Mucosa of rectum (tissue), 2 donors: ENCODE data around the gene IL18R1.

ENCODE experiments used
- H3K27ac ChIP-seq, 2 donors: one replicate each; pipeline ENCODE4 v1.7.0; 2013; ENCODE audit warnings: inconsistent platforms in 2 of 2, low read depth in 2 of 2, low read length in 2 of 2
- H3K27me3 ChIP-seq, 2 donors: one replicate each; pipeline ENCODE4 v1.7.0; 2013; ENCODE audit warnings: low read length in 2 of 2; ENCODE audit not compliant: control insufficient read depth in 2 of 2, insufficient read depth in 2 of 2
- H3K36me3 ChIP-seq, 2 donors: one replicate each; pipeline ENCODE4 v1.7.0; 2013; ENCODE audit warnings: low read length in 2 of 2; ENCODE audit not compliant: control insufficient read depth in 2 of 2, insufficient read depth in 2 of 2
- H3K4me1 ChIP-seq, 2 donors: one replicate each; pipeline ENCODE4 v1.7.0; 2013; ENCODE audit warnings: low read length in 2 of 2, mild to moderate bottlenecking in 1 of 2; ENCODE audit not compliant: control insufficient read depth in 2 of 2, insufficient read depth in 2 of 2
- H3K4me3 ChIP-seq, 2 donors: one replicate each; pipeline ENCODE4 v1.7.0; 2013; ENCODE audit warnings: low read length in 2 of 2
- H3K9ac ChIP-seq, 2 donors: one replicate each; pipeline ENCODE4 v1.7.0; 2013; ENCODE audit warnings: low read length in 2 of 2, low read depth in 1 of 2, mild to moderate bottlenecking in 1 of 2
- H3K9me3 ChIP-seq, 2 donors: one replicate each; pipeline ENCODE4 v1.7.0; 2013; ENCODE audit warnings: low read length in 2 of 2; ENCODE audit not compliant: control insufficient read depth in 2 of 2
- donor health status: healthy.
- donor health status: Normal muscosa, but diverticular disease.

Gene IL18R1

DNA sequence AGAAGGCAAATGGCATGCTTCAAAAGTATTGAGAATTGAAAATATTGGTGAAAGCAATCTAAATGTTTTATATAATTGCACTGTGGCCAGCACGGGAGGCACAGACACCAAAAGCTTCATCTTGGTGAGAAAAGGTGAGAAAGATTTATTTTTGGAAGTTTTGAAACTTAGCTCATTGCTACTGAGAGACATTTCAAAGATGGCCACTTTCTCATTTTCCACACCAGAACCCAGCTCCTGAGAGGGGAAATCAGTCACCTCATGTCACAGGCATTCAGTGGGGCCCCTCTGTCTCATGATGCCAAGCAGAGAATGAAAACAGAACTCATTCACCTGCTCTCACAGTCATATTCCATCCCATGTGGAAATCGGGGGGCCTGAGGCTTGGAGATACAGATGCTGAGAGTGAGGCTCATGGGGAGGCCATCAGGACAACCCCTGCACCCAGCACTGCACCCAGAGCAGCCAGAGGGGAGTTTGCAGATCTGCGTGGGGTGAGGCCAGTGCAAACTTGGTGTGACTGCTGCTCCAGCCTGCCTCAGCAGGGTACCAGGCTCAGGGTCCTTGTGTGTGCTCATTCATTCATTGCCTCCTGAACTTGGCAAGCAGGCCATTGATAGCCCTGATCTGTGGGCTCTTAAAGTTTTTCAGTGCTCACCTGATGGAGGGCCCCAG is 31.4 kb downstream of the IL18R1 start:
- Histone ChIP-seq H3K27me3 (no peaks in the 10 kb centered on the region), H3K4me1 (no peaks in the 10 kb centered on the region), H3K9me3 (peaks cover 0 to 3% of the 10 kb centered on the region in 2 donors), H3K9ac (no peak overlapping the region), H3K36me3 (no peaks in the 10 kb centered on the region), H3K27ac (no peak overlapping the region), H3K4me3 (no peak overlapping the region)

DNA sequence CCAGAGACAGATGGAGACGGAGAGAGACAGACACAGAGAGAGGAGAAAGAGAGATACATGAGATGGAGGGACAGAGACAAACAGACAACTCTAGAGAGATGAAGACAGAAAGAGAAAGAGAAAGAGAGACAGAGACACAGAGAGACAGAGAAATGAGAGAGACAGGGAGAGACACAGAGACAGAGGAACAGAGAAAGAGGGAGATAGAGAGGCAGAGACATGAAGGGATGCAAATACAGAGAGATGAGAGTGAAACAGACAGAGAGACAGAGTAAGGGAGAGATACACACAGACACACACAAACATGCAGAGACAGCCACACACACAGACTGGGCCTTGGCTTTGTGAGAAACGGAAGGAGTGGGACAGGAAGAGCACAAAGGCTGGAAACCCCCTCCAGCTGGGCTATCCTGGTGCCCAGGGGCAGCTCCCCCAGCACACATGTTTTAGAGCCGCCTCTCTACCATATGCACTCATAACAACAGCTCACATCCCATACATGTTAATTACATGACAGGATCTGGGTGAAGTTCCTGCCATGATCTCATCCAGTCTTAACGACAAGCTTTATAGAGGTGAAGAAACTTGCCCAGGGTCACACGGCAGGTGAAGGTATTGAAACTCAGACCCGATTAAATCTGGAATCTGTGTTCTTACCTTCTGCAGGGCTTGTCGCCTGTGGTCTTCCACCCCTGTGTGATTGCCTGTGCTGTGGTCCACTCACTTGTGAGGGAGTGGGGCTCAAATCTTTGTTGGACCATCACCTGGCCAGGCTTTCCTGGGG is 32.4 kb downstream of the IL18R1 start:
- Histone ChIP-seq H3K9me3 (peaks cover 0 to 3% of the 10 kb centered on the region in 2 donors), H3K27me3 (no peaks in the 10 kb centered on the region), H3K4me3 (no peak overlapping the region), H3K27ac (no peak overlapping the region), H3K36me3 (no peaks in the 10 kb centered on the region), H3K9ac (no peak overlapping the region), H3K4me1 (no peaks in the 10 kb centered on the region)

DNA sequence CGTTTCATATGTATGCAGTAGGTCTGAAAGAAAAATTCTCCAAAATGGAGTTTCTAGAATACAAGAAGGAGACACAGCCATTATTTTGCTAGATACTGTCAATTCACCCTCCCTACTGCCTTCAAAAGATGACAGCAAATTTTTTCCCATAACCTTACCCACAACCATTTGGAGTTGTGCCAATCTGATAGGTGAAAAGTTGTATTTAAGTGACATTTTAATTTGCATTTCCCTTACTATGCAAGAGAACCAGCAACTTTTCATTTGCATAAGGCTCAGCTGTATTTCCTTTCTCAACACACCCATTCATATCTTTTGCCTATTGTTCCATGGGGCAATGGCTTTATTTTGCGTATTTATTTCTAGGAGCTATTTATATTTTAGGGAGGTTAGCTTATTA is 36.0 kb downstream of the IL18R1 start:
- Histone ChIP-seq H3K27me3 (no peaks in the 10 kb centered on the region), H3K4me3 (no peak overlapping the region), H3K36me3 (no peaks in the 10 kb centered on the region), H3K9ac (no peak overlapping the region), H3K27ac (no peak overlapping the region), H3K9me3 (no peaks in the 10 kb centered on the region), H3K4me1 (no peaks in the 10 kb centered on the region)

DNA sequence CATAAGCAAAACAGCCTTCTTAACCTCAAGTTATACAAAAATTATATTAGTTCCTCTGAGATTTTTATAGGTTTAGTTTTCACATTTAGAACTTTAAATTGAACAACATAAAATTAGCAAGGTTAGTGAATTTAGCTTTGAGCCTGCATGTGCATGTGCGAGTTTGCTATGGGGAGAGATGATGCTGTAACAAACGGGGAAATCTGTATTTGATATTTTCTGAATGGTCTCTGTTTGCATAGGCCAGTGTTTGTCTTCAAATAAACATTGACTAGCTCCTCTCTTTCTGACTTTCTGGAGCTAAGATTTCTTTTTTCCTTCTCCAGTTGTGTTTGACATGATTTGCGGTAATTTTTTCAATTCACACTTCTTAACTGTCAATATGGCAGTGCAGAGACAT is 36.5 kb downstream of the IL18R1 start:
- Histone ChIP-seq H3K9ac (no peak overlapping the region), H3K36me3 (no peaks in the 10 kb centered on the region), H3K9me3 (no peaks in the 10 kb centered on the region), H3K4me1 (no peaks in the 10 kb centered on the region), H3K27me3 (no peaks in the 10 kb centered on the region), H3K27ac (no peak overlapping the region), H3K4me3 (no peak overlapping the region)

DNA sequence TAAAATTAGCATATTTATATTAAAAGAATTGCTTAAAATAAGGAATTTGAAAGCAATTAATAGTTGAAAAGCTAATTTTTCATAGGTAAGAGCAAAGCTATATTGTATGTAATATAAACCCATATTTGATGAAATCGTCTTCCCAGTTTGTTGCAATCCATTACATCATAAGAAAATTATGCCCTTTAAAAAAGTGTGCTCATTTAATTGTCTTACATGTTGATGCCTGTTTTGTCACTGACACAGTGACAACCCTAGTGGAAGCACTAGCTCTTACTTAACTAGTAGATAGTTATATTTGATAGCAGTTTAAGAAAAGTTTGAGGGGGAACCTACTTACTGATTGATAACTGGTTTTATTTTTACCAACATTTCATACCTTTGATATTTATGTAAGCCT is 37.3 kb downstream of the IL18R1 start:
- no peaks in the 10 kb centered on the region for H3K9me3 ChIP-seq
- no peaks in the 10 kb centered on the region for H3K27me3 ChIP-seq
- H3K4me1 ChIP-seq = no peaks in the 10 kb centered on the region
- no peak overlapping the region for H3K27ac ChIP-seq
- H3K4me3 ChIP-seq = no peak overlapping the region
- no peaks in the 10 kb centered on the region for H3K36me3 ChIP-seq
- no peak overlapping the region for H3K9ac ChIP-seq

DNA sequence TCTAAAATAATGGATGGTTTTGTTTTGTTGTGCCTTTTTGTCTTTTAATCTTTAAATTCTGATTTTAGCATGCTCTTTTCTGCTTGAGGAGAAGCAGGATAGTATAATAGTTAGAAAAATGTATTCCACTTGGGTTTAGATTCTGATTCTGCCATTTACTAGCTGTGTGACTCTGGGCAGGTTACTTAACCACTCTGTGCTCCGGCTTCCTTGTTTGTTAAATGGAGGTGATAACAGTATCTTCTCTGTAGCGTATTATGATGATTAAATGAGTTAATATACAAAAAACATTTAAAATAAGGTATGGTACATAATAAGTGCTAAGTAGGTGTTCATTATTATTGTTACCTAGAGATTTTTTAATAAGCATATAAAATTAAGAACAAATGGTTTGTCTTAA is 40.4 kb downstream of the IL18R1 start:
- Histone ChIP-seq H3K9me3 (no peaks in the 10 kb centered on the region), H3K4me1 (no peaks in the 10 kb centered on the region), H3K27me3 (no peaks in the 10 kb centered on the region), H3K4me3 (no peak overlapping the region), H3K9ac (no peak overlapping the region), H3K27ac (no peak overlapping the region), H3K36me3 (no peaks in the 10 kb centered on the region)

DNA sequence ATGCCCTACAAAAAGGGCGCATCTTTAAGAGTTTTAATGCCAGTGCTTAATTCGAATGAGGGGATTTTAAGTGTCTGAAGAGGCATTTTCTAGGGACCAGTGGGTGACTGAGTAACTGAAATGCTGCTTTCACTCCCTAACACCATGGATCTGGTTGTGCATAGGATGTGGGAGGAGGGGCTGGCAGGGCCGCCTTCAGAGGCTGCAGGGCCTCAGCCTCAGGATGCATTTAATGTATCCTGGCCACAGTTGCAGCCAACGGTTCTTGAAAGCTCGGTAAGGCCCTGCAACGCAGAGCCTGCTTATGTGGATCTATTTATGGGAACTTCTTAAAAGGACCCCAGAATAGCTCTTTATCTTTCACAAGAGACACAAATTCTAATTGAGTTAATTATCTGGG is 41.6 kb downstream of the IL18R1 start:
- no peak overlapping the region for H3K4me3 ChIP-seq

DNA sequence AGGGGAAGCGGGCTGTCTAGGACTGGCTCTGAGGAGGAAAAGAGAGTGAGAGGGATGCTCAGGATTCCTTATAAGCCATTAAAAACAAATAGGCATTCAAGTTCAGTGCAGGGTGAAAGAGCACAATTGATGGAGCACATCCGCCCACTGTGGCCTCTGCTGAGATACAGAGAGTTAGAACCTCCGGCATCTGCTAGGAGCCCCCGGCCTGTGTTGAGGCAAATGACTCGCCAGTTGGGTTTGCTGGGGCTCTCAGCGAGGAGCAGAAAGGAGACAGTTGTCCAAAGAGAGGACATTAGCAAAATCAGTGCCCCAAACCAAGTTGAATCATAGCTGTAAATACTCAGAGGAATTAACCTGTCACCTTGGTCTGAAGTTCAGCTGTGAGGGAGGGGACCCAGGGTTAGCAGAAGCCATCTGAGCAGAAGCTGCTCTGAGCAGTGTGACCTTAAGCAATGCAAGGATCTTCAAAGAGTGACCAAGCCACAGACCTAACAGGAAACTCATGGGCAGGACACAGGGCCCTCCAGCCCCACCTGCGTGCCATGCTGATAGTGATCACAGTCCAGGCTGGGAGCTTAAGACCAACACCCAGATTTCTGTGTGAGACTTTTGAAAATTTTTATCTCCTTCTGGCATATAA is 44.0 kb downstream of the IL18R1 start:
- Histone ChIP-seq H3K4me3 (no peak overlapping the region), H3K36me3 (no peaks in the 10 kb centered on the region), H3K9me3 (no peaks in the 10 kb centered on the region), H3K27me3 (no peaks in the 10 kb centered on the region), H3K4me1 (no peaks in the 10 kb centered on the region), H3K27ac (no peak overlapping the region), H3K9ac (no peak overlapping the region)

More for the DNA sequence above, 41.6 kb downstream of the IL18R1 start:
- no peaks in the 10 kb centered on the region for H3K27me3 ChIP-seq
- H3K4me1 ChIP-seq = no peaks in the 10 kb centered on the region
- H3K27ac ChIP-seq = no peak overlapping the region
- no peaks in the 10 kb centered on the region for H3K9me3 ChIP-seq
- no peak overlapping the region for H3K9ac ChIP-seq
- no peaks in the 10 kb centered on the region for H3K36me3 ChIP-seq

DNA sequence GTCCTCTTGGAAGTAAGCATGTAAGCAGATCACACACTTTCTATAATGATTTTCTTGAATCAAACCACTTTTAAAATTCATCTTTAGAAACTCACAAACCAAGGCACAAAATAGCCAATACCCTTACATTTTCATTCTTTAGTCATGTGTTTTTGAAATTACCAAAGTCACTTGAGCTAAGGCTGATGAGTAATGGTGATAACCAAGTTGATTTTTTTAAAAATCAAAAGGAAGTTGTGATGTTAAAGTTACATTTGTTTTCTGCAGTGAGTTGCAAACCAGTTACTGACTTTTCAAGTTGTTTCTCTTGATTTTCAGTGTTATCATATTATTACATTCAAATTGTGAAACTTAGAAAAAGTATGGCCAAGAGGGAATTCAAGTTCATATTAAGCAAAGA is 45.9 kb downstream of the IL18R1 start:
- Histone ChIP-seq H3K9ac (no peak overlapping the region), H3K27me3 (no peaks in the 10 kb centered on the region), H3K4me1 (no peaks in the 10 kb centered on the region), H3K9me3 (no peaks in the 10 kb centered on the region), H3K36me3 (no peaks in the 10 kb centered on the region), H3K4me3 (no peak overlapping the region), H3K27ac (no peak overlapping the region)

DNA sequence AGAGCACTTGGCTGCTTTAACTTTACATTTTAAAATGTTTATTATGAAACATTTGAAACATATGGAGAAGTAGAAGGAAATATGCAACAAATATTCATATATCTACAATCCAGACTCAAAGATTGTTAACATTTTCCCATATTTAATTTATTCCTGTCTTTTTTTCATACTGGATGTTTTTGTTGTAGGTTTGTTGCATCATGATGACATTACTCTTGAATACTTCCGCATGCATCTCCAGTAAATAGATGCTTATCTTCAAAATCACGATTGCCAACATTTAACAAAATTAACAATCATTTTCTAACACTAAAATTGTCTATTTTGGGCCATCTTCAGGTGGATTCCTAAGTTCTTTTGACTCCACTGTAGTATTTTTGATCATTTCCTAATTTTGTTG is 46.3 kb downstream of the IL18R1 start:
- Histone ChIP-seq H3K4me3 (no peak overlapping the region), H3K36me3 (no peaks in the 10 kb centered on the region), H3K9ac (no peak overlapping the region), H3K27me3 (no peaks in the 10 kb centered on the region), H3K4me1 (no peaks in the 10 kb centered on the region), H3K9me3 (no peaks in the 10 kb centered on the region), H3K27ac (no peak overlapping the region)
